BE2C (cell line): ENCODE results near the gene VSIR.

Source experiments
- DNase-seq: peaks from one replicate; pipeline ENCODE4 v3.0.0-alpha.2; 2020
- H3K27me3 ChIP-seq: fragments of 250-450 bp; sonication (Bioruptor Pico); 2 replicates; pipeline ENCODE4 v1.5.1; 2020; ENCODE audit warnings: mild to moderate bottlenecking
- H3K36me3 ChIP-seq: fragments of 250-450 bp; sonication (Bioruptor Pico); 2 replicates; pipeline ENCODE4 v1.5.1; 2020; ENCODE audit warnings: mild to moderate bottlenecking
- H3K4me1 ChIP-seq: fragments of 250-450 bp; sonication (Bioruptor Pico); 2 replicates; pipeline ENCODE4 v1.5.1; 2020
- H3K4me3 ChIP-seq: 2 replicates; pipeline ENCODE4 v1.5.1; 2011; ENCODE audit warnings: low read depth, low read length
- H3K9me3 ChIP-seq: fragments of 250-450 bp; sonication (Bioruptor Pico); 2 replicates; pipeline ENCODE4 v1.5.1; 2020
- TF ChIP-seq, protein P1 (sequence below): IDR thresholded peaks from 2 replicates; pipeline ENCODE4 v1.5.1; 2012; ENCODE audit warnings: mild to moderate bottlenecking, low read depth, low read length

The VSIR gene

DNA sequence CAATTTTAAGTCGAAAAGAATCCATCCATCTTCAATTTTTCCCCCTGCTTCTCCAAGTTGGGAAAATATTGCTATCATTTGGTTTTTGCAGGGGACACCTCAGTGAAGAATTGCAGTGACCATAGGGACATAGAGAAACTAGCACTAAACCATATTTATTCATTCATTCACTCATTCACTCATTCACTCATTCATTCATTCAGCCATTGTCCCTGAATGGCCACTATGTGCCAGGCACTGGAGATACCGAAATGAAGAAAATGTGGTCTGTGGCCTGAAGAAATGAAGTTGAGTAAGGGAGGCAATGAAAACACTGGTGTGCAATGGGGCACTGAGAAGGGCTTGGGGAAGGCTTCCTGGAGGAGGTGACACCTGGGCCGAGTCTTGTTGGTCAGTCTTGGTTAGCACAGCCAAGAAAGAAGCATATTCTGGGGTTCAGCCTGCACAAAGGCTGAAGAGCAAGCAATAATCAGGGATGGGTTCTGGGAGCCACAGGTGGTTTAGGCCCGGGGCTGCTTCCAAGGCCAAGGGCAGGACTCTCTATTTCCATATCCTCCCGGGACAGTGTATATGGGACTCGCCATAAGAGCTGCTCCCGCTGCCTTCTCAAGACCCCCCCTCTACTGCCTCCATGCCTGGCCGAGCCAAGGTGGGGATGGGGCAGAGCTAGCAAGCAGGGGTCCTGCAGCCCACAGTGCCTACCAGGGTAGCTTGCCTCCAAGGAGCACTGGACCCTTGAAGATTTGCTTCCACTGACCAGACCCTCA, 28.2 kb downstream of the VSIR start:
- TF ChIP-seq, protein P1, sequence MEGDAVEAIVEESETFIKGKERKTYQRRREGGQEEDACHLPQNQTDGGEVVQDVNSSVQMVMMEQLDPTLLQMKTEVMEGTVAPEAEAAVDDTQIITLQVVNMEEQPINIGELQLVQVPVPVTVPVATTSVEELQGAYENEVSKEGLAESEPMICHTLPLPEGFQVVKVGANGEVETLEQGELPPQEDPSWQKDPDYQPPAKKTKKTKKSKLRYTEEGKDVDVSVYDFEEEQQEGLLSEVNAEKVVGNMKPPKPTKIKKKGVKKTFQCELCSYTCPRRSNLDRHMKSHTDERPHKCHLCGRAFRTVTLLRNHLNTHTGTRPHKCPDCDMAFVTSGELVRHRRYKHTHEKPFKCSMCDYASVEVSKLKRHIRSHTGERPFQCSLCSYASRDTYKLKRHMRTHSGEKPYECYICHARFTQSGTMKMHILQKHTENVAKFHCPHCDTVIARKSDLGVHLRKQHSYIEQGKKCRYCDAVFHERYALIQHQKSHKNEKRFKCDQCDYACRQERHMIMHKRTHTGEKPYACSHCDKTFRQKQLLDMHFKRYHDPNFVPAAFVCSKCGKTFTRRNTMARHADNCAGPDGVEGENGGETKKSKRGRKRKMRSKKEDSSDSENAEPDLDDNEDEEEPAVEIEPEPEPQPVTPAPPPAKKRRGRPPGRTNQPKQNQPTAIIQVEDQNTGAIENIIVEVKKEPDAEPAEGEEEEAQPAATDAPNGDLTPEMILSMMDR = no peak
- H3K4me1 ChIP-seq = no peaks in the 10 kb centered on the region; the same call in 1 of the 2 replicates

DNA sequence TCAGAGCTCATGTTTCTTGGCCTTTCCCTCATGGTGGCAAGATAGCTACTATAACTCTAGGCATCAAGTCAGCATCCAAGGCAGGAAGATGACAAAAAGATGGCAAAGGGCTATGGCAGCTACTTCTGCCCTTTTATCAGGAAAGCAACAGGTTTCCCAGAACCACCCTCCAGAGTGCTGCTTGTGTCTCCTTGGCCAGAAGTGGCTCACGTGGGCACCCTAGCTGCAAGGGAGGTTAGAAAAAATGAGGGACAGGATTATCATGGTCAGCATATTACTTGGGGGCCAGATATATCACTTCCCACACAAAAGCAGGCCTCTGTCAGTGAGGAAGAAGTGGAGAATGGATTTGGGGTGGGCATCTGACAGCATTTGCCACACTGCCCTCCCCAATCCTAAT, 29.5 kb downstream of the VSIR start:
- TF ChIP-seq, protein P1 = no peak
- Histone ChIP-seq H3K36me3 (no peaks in the 10 kb centered on the region), H3K27me3 (no peaks in the 10 kb centered on the region), H3K4me1 (no peaks in the 10 kb centered on the region; the same call in 1 of the 2 replicates), H3K4me3 (no peak overlapping the region), H3K9me3 (no peaks in the 10 kb centered on the region)
- no peak for DNase-seq

More for the DNA sequence above, 28.2 kb downstream of the VSIR start:
- H3K4me3 ChIP-seq = no peak overlapping the region
- no peaks in the 10 kb centered on the region for H3K36me3 ChIP-seq
- H3K27me3 ChIP-seq = no peaks in the 10 kb centered on the region
- no peaks in the 10 kb centered on the region for H3K9me3 ChIP-seq
- DNase-seq = no peak

DNA sequence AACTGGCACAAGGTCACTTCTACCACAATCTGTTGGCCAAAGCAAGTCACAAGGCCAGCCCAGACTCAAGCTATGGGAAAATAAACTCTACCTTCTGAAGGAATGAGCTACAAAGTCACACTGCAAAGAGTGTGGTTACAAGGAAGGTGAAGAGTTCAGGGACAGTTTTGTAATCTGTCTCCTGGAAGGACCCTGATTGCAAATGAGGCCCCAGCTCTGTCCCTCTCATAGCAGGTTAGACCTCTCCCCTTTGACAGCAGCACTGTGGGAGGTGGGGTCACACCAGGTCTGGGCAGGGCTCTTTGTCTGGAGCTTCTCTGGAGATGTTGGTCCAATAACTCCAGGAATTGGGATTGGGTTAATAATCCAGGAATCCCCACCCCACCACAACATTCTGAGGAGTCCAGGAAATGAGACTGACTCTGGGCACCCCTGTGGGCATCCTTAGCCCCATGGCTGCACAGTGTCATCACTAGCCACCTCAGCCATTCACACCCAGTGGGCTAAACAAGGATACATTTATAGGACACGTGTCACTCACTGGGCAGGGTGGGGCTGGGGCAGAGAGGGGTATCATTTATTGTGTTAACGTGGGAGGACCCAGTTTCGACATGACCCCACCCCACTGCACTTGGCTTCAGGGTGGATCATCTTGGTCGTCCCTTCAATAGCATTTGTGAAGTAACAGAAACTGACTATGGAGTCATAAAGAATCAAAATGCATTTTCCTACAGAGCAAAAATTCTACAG, 30.1 kb downstream of the VSIR start:
- TF ChIP-seq, protein P1 = no peak
- no peak overlapping the region for H3K4me3 ChIP-seq
- no peaks in the 10 kb centered on the region; the same call in 1 of the 2 replicates for H3K4me1 ChIP-seq
- no peaks in the 10 kb centered on the region for H3K27me3 ChIP-seq
- no peaks in the 10 kb centered on the region for H3K9me3 ChIP-seq
- DNase-seq = no peak
- H3K36me3 ChIP-seq = no peaks in the 10 kb centered on the region

DNA sequence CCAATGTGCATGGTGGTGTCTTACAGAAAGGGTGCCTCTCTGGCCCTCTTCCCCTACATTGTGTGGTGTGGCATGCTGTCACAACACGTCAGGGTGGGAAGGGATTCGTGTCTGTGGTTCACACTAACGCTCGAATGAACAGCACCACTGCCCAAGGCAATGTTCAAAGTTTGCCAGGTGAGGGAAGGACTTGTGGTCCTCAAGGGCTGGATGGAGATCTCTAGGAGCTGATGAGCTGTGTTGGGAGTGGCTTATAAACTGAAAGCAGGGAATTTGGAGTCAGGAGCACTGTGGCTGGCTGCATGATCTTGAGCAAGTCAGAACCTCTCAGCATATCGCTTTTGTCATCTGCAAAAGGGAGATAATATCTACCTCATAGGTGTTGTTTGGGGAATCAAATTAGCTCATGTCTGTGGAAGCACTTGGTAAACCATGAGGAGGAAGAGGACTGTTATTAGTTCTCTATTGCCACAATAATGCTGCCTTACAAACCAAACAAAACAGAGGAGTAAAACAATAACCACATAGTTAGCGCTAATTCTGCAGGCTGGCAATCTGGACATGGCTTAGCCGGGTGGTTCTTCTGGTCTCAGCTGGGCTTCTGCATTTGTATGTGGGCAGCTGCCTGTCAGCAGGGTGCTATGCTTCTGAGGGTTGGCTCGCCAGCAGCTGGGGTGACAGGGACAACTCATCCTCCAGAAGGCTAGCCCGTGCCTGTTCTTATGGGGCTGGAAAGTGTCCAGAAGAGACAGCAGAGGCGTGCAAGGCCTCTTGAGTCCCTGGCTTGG, 30.8 kb downstream of the VSIR start:
- H3K36me3 ChIP-seq = no peaks in the 10 kb centered on the region
- DNase-seq = no peak
- H3K9me3 ChIP-seq = no peaks in the 10 kb centered on the region
- no peak overlapping the region for H3K4me3 ChIP-seq
- no peaks in the 10 kb centered on the region for H3K27me3 ChIP-seq
- no peaks in the 10 kb centered on the region; the same call in 1 of the 2 replicates for H3K4me1 ChIP-seq
- TF ChIP-seq, protein P1 = no peak

DNA sequence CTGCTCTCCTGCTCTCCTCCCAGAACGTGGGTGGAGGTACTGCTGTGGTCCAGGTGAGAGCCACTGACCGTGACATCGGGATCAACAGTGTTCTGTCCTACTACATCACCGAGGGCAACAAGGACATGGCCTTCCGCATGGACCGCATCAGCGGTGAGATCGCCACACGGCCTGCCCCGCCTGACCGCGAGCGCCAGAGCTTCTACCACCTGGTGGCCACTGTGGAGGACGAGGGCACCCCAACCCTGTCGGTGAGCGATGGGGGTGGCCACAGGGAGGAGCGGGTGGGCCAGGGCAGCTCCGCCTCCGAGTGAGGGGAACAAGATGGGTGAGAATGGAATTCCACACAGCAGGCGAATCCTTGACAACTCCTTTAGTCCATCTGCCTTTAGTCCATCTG, 31.6 kb downstream of the VSIR start:
- H3K4me3 ChIP-seq = no peak overlapping the region
- no peaks in the 10 kb centered on the region; the same call in 1 of the 2 replicates for H3K4me1 ChIP-seq
- DNase-seq = no peak
- no peaks in the 10 kb centered on the region for H3K27me3 ChIP-seq
- no peaks in the 10 kb centered on the region for H3K36me3 ChIP-seq
- no peaks in the 10 kb centered on the region for H3K9me3 ChIP-seq
- TF ChIP-seq, protein P1 = no peak
